Hepatocyte (in vitro differentiated cells): ENCODE data around the gene FGFBP1. TPM values are rescaled to one million over a fixed set of nuclear protein-coding genes. Genes with fewer than 3 reads are reported as not detected.

Source experiments
- DNase-seq: peaks from one replicate; pipeline ENCODE4 v3.0.0-alpha.2; 2016; ENCODE audit warnings: low spot score
- H2AFZ ChIP-seq: fragments of 200-600 bp; sonication (generic); 2 replicates; pipeline ENCODE4 v1.6.0; 2016; ENCODE audit warnings: antibody characterized with exemption, mild to moderate bottlenecking
- H3K27ac ChIP-seq: fragments of 200-600 bp; sonication (generic); 2 replicates; pipeline ENCODE4 v1.5.1; 2016; ENCODE audit warnings: mild to moderate bottlenecking
- H3K27me3 ChIP-seq: fragments of 200-600 bp; sonication (generic); 2 replicates; pipeline ENCODE4 v1.6.1; 2016
- H3K36me3 ChIP-seq: fragments of 200-600 bp; sonication (generic); replicated peaks from 2 replicates; pipeline ENCODE4 v1.5.1; 2016; ENCODE audit warnings: low read depth; ENCODE audit not compliant: insufficient read depth
- H3K4me1 ChIP-seq: fragments of 200-600 bp; sonication (generic); 2 replicates; pipeline ENCODE4 v1.5.1; 2016; ENCODE audit warnings: mild to moderate bottlenecking, moderate library complexity; ENCODE audit not compliant: insufficient read depth
- H3K4me2 ChIP-seq: fragments of 200-600 bp; sonication (generic); 2 replicates; pipeline ENCODE4 v1.6.0; 2016
- H3K4me3 ChIP-seq: fragments of 200-600 bp; sonication (generic); 2 replicates; pipeline ENCODE4 v1.5.1; 2016; ENCODE audit warnings: mild to moderate bottlenecking
- H3K79me2 ChIP-seq: fragments of 200-600 bp; sonication (generic); 2 replicates; pipeline ENCODE4 v1.6.0; 2017; ENCODE audit warnings: mild to moderate bottlenecking
- H3K9me2 ChIP-seq: fragments of 200-600 bp; sonication (generic); replicated peaks from 2 replicates; pipeline ENCODE4 v1.6.0; 2017; ENCODE audit warnings: mild to moderate bottlenecking; ENCODE audit not compliant: insufficient read depth
- H3K9me3 ChIP-seq: fragments of 200-600 bp; sonication (generic); 2 replicates; pipeline ENCODE4 v1.5.1; 2016; ENCODE audit warnings: low read depth, mild to moderate bottlenecking
- H4K20me1 ChIP-seq: fragments of 200-600 bp; sonication (generic); 2 replicates; pipeline ENCODE4 v1.6.0; 2016; ENCODE audit warnings: mild to moderate bottlenecking; ENCODE audit not compliant: insufficient read depth, poor library complexity, severe bottlenecking
- CTCF ChIP-seq: fragments of 200-600 bp; sonication (generic); IDR thresholded peaks from 2 replicates; pipeline ENCODE4 v1.5.1; 2016; ENCODE audit warnings: antibody characterized with exemption, mild to moderate bottlenecking; ENCODE audit not compliant: poor library complexity
- EZH2 ChIP-seq: fragments of 200-600 bp; sonication (generic); IDR thresholded peaks from 2 replicates; pipeline ENCODE4 v1.6.1; 2016; ENCODE audit warnings: antibody characterized with exemption, mild to moderate bottlenecking, borderline replicate concordance
- EZH2phosphoT487 ChIP-seq: fragments of 200-600 bp; sonication (generic); IDR thresholded peaks from one replicate; pipeline ENCODE4 v1.6.1; 2018; ENCODE audit warnings: antibody characterized with exemption, mild to moderate bottlenecking, low read depth, moderate library complexity; ENCODE audit not compliant: unreplicated experiment, severe bottlenecking
- WGBS: methylation state at CpG from one replicate; pipeline ENCODE4 v1.1.6; 2016; ENCODE audit warnings: low lambda C conversion rate; ENCODE audit errors: missing lambda C conversion rate; 5-methylcytosine and 5-hydroxymethylcytosine counted together
- polyA plus RNA-seq: library from polyadenylated mRNA; unstranded; fragments of >200 nt; fragmentation: Nextera tagmentation; extraction: Ambion mirVana; gene quantifications from 2 replicates; pipeline ENCODE4 v1.2.1, GENCODE V29; 2016
- total RNA-seq: library from RNA; depleted of rRNA; stranded (reverse); fragments of >200 nt; gene quantifications from 2 replicates; pipeline ENCODE4 v1.2.3, GENCODE V29; 2014

Gene FGFBP1
- total and polyA plus RNA-seq, 2 experiments from 2014 or later = 1.8 to 2.8 TPM

- H3K27ac ChIP-seq = no peak overlapping the region
- H3K4me2 ChIP-seq = no peak overlapping the region
- H3K9me2 ChIP-seq = no peaks in the 10 kb centered on the region
- H3K4me1 ChIP-seq = no peaks in the 10 kb centered on the region
- peaks cover 2% of the 10 kb centered on the region for H3K27me3 ChIP-seq
- no peaks in the 10 kb centered on the region for H3K9me3 ChIP-seq
- no peaks in the 10 kb centered on the region for H4K20me1 ChIP-seq
- no peak overlapping the region for H3K4me3 ChIP-seq
- no peaks in the 10 kb centered on the region for H3K36me3 ChIP-seq
- no peaks in the 10 kb centered on the region for H3K79me2 ChIP-seq
- 91% methylated on average over 10 of the region's 10 CpGs for WGBS
- DNase-seq = no peak
- no peak for TF ChIP-seq CTCF
- TF ChIP-seq EZH2phosphoT487 = no peak
- TF ChIP-seq EZH2 = no peak
- H2AFZ ChIP-seq = no peak overlapping the region
Measured at GRCh38 chr4:15935504-15936402, 2.8 kb downstream of the FGFBP1 start.

GRCh38 chr4:15934259-15934658 is 4.3 kb downstream of the FGFBP1 start:
- no peak for DNase-seq
- 79% methylated on average over 3 of the region's 3 CpGs for WGBS
- H3K4me2 ChIP-seq = no peak overlapping the region
- H2AFZ ChIP-seq = no peak overlapping the region
- H3K4me3 ChIP-seq = no peak overlapping the region
- peaks cover 5% of the 10 kb centered on the region for H3K27me3 ChIP-seq
- no peak overlapping the region for H3K27ac ChIP-seq
- H3K79me2 ChIP-seq = no peaks in the 10 kb centered on the region
- H4K20me1 ChIP-seq = no peaks in the 10 kb centered on the region
- no peaks in the 10 kb centered on the region for H3K9me2 ChIP-seq
- H3K4me1 ChIP-seq = no peaks in the 10 kb centered on the region
- TF ChIP-seq EZH2phosphoT487 = no peak
- TF ChIP-seq CTCF = no peak
- no peak for TF ChIP-seq EZH2
- no peaks in the 10 kb centered on the region for H3K9me3 ChIP-seq
- no peaks in the 10 kb centered on the region for H3K36me3 ChIP-seq

- Histone ChIP-seq H3K9me3 (no peaks in the 10 kb centered on the region), H3K79me2 (no peaks in the 10 kb centered on the region), H2AFZ (no peak overlapping the region), H3K9me2 (no peaks in the 10 kb centered on the region), H3K27ac (no peak overlapping the region), H3K36me3 (no peaks in the 10 kb centered on the region), H4K20me1 (no peaks in the 10 kb centered on the region), H3K4me3 (no peak overlapping the region), H3K4me1 (no peaks in the 10 kb centered on the region), H3K27me3 (peaks cover 5% of the 10 kb centered on the region), H3K4me2 (no peak overlapping the region)
- TF ChIP-seq EZH2 (no peak), EZH2phosphoT487 (no peak), CTCF (no peak)
- no peak for DNase-seq
- 93% methylated on average over 5 of the region's 5 CpGs for WGBS
Measured at GRCh38 chr4:15931451-15932210, 6.9 kb downstream of the FGFBP1 start.
